SU-DHL-6 (cell line): ENCODE results near the gene KIAA2012.

Experiments
- H2AFZ ChIP-seq: fragments of 200-600 bp; sonication (generic); 2 replicates; pipeline ENCODE4 v1.6.1; 2014; ENCODE audit warnings: low read depth, mild to moderate bottlenecking, moderate library complexity, mixed read lengths, antibody characterized with exemption, low read length; ENCODE audit not compliant: severe bottlenecking
- H3F3A ChIP-seq: fragments of 200-600 bp; shearing (Covaris generic); 2 replicates; pipeline ENCODE4 v1.6.0; 2016; ENCODE audit warnings: antibody characterized with exemption, mild to moderate bottlenecking; ENCODE audit not compliant: insufficient read depth
- H3K27ac ChIP-seq: fragments of 200-600 bp; sonication (generic); 2 replicates; pipeline ENCODE4 v1.5.1; 2016; ENCODE audit warnings: low read depth, mild to moderate bottlenecking, low read length, moderate library complexity, mixed read lengths
- H3K27me3 ChIP-seq: fragments of 200-600 bp; sonication (generic), shearing (Covaris generic); 2 replicates; pipeline ENCODE4 v1.6.0; 2014; ENCODE audit warnings: mild to moderate bottlenecking, low read length
- H3K36me3 ChIP-seq: fragments of 200-600 bp; sonication (generic); 2 replicates; pipeline ENCODE4 v1.6.1; 2014; ENCODE audit warnings: mild to moderate bottlenecking, low read length, mixed read lengths
- H3K4me2 ChIP-seq: fragments of 300-600, 200-600 bp; shearing (Covaris generic), sonication (generic); 2 replicates; pipeline ENCODE4 v1.6.0; 2014; ENCODE audit warnings: low read length, low read depth, mild to moderate bottlenecking; ENCODE audit not compliant: poor library complexity, severe bottlenecking
- H3K4me3 ChIP-seq: fragments of 200-600 bp; sonication (generic); 2 replicates; pipeline ENCODE4 v1.5.1; 2014; ENCODE audit warnings: antibody characterized with exemption, low read length, mild to moderate bottlenecking, mixed read lengths; ENCODE audit not compliant: insufficient read depth, poor library complexity, severe bottlenecking
- H3K79me2 ChIP-seq: fragments of 200-600 bp; sonication (generic); 2 replicates; pipeline ENCODE4 v1.6.1; 2014; ENCODE audit warnings: mild to moderate bottlenecking, low read length, moderate library complexity; ENCODE audit not compliant: insufficient read depth
- H3K9ac ChIP-seq: fragments of 200-600 bp; sonication (generic); 2 replicates; pipeline ENCODE4 v1.7.0; 2014; ENCODE audit warnings: mild to moderate bottlenecking, low read length
- H3K9me2 ChIP-seq: fragments of 200-600 bp; sonication (generic); replicated peaks from 2 replicates; pipeline ENCODE4 v1.6.1; 2014; ENCODE audit warnings: low read length; ENCODE audit not compliant: insufficient read depth
- H3K9me3 ChIP-seq: fragments of 200-600 bp; sonication (generic); 2 replicates; pipeline ENCODE4 v1.6.1; 2014; ENCODE audit warnings: low read length, mixed read lengths; ENCODE audit not compliant: insufficient read depth
- H4K20me1 ChIP-seq: fragments of 200-600 bp; sonication (generic); 2 replicates; pipeline ENCODE4 v1.6.1; 2014; ENCODE audit warnings: low read depth, mild to moderate bottlenecking, antibody characterized with exemption, low read length, moderate library complexity, mixed read lengths
- CTCF ChIP-seq: fragments of 200-600 bp; sonication (generic); IDR thresholded peaks from one replicate; pipeline ENCODE4 v1.5.1; 2017; ENCODE audit warnings: antibody characterized with exemption, mild to moderate bottlenecking, low read length, moderate library complexity; ENCODE audit not compliant: insufficient read depth, poor library complexity, severe bottlenecking
- EZH2phosphoT487 ChIP-seq: fragments of 200-600 bp; sonication (generic), shearing (Covaris generic); conservative IDR thresholded peaks from 2 replicates; pipeline ENCODE4 v1.6.1; 2018; ENCODE audit warnings: mild to moderate bottlenecking, antibody characterized with exemption, low read length, moderate library complexity, mixed read lengths

The KIAA2012 gene

DNA sequence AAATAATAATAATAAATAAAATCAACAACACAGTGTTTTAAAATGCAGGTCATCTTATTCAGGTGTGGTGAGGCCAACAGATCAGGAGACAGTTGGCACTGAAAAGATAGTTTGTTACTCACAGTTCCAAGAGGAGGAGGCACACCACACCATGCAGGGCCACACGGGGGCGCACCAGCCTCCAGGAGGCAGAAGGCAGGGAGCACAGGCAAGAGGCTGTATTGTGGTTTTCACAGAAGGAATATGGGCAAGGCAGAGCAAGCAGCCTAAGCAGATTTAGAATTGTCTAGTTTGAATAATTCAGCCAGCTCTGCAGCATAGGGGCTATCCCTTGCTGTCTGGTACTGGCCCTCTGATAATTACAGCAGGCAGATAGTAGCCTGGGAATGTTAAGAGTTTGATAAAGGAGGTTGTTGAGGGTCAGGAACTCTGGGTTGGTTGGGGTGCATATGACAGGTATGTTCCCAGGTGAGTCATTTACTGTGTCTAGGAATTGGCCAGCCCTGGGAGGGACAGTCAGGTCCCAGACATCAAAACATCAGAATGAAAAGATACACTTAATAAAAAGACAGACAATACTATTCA lies 31.3 kb downstream of the KIAA2012 start:
- no peaks in the 10 kb centered on the region for H3K27me3 ChIP-seq
- no peak overlapping the region for H2AFZ ChIP-seq
- no peak for TF ChIP-seq EZH2phosphoT487
- peak; percentile 70 for TF ChIP-seq CTCF

GRCh38 chr2:202105025-202105424 lies 32.0 kb downstream of the KIAA2012 start:
- H3F3A ChIP-seq: no peaks in the 10 kb centered on the region
- no peak for TF ChIP-seq CTCF
- no peak for TF ChIP-seq EZH2phosphoT487
- no peaks in the 10 kb centered on the region for H4K20me1 ChIP-seq
- no peak overlapping the region for H3K9ac ChIP-seq
- no peaks in the 10 kb centered on the region for H3K79me2 ChIP-seq
- no peaks in the 10 kb centered on the region for H3K9me2 ChIP-seq
- H3K4me2 ChIP-seq: no peak overlapping the region
- no peaks in the 10 kb centered on the region for H3K36me3 ChIP-seq
- H2AFZ ChIP-seq: no peak overlapping the region
- H3K27ac ChIP-seq: no peak overlapping the region
- H3K9me3 ChIP-seq: no peaks in the 10 kb centered on the region
- H3K4me3 ChIP-seq: no peak overlapping the region
- H3K27me3 ChIP-seq: no peaks in the 10 kb centered on the region

More for the DNA sequence above, 31.3 kb downstream of the KIAA2012 start:
- no peak overlapping the region for H3K4me3 ChIP-seq
- H3K9ac ChIP-seq: no peak overlapping the region
- no peak overlapping the region for H3K27ac ChIP-seq
- H3K36me3 ChIP-seq: no peaks in the 10 kb centered on the region
- H3K9me2 ChIP-seq: no peaks in the 10 kb centered on the region
- H3K79me2 ChIP-seq: no peaks in the 10 kb centered on the region
- no peaks in the 10 kb centered on the region for H3K9me3 ChIP-seq
- no peaks in the 10 kb centered on the region for H3F3A ChIP-seq
- no peaks in the 10 kb centered on the region for H4K20me1 ChIP-seq
- no peak overlapping the region for H3K4me2 ChIP-seq

- no peaks in the 10 kb centered on the region for H3K36me3 ChIP-seq
- no peak overlapping the region for H3K27ac ChIP-seq
- TF ChIP-seq CTCF (no peak), EZH2phosphoT487 (no peak)
These were observed 35.3 kb downstream of the KIAA2012 start for GRCh38 chr2:202108345-202108744.

More at GRCh38 chr2:202108345-202108744, 35.3 kb downstream of the KIAA2012 start:
- H3K9me3 ChIP-seq: no peaks in the 10 kb centered on the region
- no peak overlapping the region for H2AFZ ChIP-seq
- H4K20me1 ChIP-seq: no peaks in the 10 kb centered on the region
- H3K27me3 ChIP-seq: no peaks in the 10 kb centered on the region
- H3K9ac ChIP-seq: no peak overlapping the region
- no peak overlapping the region for H3K4me2 ChIP-seq
- H3K9me2 ChIP-seq: no peaks in the 10 kb centered on the region
- H3F3A ChIP-seq: no peaks in the 10 kb centered on the region
- no peak overlapping the region for H3K4me3 ChIP-seq
- no peaks in the 10 kb centered on the region for H3K79me2 ChIP-seq
